NCI-H82 treated with DMSO at 0.1 percent for 48 hours (cell line): Measurements from ENCODE around the gene PLCH1.

ENCODE experiments used
- DNase-seq: peaks from one replicate; lab custom pipeline; 2025; ENCODE audit not compliant: unreplicated experiment; lab: John Stamatoyannopoulos, UW

Gene PLCH1

DNA sequence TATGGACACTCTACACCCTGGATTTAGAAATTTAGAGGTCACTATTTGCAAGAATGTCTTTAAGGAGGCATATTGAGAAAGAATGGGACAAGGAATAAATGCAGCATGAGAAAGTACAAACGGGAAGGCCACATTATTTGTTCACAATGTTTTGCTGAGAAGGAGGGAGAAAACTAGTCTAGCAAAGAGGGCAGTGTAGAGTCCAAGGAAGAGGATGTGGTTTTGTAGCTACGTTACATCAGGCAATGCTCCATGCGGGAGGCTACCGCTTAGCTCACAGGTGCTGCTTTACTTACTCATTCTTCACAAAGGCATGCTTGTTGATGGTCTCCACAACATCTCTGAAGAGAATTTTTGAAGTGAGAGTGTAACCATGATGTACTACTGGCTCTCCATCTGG lies 191.1 kb downstream of the PLCH1 start:
- no peak for DNase-seq

DNA sequence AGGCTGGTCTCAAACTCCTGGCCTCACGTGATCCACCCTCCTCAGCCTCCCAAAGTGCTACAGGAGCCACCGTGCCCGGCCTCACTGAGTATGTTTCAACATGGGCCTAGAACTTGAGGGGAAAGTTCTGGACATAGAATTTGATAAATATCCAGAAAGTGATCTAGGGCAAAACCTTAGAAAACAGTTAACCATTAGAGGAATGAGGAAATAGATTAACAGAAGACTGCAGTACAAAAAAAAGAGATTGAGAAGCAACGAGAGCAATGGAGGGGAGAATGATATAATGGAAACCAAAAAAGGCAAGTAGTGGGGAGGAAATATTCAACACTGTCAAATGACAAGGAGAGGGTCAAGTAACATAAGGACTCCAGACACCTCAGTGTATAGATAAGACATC lies 191.5 kb downstream of the PLCH1 start:
- no peak for DNase-seq

DNA sequence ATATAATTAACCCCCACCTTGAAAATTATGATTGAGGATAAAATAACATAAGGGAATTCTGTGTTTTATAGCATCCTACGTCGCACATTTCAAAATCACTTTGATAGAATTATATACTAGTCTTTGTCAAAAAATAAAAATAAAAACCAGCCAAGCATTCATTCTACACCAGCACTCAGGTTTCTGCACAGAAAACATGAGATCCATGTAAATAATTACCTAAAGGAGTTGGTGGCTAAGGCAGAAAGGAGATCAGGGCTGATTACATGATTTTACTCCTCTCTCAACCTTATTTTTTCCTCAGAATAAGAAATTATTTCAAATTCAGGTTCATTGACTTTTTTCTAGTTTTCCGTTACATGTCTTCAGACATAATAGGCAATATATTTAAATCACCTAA lies 194.5 kb downstream of the PLCH1 start:
- DNase-seq: no peak

DNA sequence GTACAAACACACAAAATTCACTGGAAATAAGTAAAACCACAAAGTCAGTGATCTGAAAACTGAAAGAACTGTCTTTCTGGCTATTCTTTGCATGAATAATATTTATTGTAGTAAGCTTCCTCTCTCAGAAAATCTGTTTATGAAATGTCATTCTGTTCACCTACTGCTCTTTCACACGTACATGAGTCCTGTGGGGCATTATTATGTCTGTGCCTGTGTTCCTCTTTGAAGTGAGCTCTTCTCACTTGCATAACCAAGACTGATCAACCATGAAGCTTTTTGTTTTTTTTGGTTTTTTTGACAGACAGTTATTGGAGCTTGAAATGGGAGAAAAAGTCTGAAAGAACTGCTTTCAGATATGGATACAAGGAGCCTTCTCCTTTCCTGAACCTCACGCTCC lies 195.8 kb downstream of the PLCH1 start:
- no peak for DNase-seq

DNA sequence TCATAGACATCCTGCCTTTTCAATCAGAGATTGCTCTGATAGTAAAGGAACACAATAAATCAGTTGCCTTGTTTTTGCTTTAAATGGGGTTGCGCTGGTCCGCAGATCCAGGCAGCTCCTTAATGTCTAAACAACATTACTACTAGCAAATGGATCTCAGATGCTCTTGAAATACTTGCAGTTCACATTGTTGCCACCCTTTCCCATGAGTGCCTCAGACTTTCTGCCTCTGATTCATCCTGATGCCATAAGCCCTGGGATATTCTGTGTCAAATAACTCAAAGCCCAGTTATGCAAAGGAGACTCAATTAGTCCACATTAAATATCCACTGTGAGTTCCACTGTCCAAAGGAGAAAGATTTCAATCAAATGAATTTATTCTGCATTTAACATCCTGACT lies 196.7 kb downstream of the PLCH1 start:
- DNase-seq: no peak

DNA sequence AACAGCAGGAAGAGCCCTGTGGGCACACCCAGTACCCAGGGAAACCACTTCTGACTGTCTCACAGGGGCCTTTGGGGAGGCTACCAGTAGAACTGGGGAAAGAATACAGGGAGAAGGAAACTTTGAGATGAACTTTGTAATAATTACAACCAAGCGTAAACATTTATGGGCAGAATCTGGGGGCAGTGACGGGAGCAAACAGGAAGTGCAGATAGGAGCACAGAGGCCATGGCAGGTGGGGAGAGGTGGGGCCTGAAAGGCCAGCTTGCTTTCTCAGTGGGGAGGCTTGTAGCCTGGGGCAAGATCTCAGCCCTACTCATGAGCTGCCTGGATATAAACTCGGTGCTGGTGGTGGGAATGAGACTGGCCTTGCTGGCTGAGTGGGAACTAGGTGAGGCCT lies 209.8 kb downstream of the PLCH1 start:
- no peak for DNase-seq

DNA sequence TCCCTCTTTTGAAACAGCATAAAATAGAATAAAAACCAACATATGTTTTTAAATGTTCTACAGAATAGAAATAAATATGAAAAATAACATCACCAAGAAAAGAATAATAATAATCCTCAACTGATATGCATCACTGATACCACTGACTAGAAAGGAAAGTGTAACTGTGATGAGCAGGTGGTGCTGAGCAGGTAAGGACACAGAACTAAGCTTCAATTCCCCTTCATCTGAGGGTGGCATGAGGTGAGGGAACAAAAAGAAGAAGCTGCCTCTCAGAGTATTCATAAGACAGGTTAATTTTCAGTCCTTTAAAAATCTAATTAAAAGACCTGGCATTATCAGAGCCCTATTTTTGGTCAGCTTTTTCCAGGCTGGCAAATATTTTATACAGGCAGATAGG lies 216.3 kb downstream of the PLCH1 start:
- DNase-seq: no peak

DNA sequence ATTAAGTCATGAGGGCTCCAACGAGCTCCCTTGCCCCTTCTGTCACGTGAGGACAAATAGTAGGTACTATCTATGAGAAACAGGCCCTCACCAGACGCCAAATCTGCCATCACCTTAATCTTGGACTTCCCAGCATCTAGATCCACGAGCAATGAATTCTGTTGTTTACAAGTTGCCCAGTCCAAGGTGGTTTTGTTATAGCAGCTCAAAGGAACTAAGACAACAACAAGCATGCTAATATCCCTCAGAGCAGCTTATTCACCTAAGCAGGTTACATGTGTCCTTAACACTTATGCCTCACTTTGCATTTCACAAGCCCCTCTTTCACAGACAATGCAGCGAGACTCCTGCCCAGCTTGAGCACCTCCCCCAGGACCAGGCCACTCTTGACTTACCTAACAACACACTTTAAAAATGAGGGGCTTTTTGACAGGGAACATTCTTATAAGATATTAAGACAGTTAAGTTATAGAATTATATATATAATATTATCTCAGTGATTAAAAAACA lies 219.5 kb downstream of the PLCH1 start:
- no peak for DNase-seq

DNA sequence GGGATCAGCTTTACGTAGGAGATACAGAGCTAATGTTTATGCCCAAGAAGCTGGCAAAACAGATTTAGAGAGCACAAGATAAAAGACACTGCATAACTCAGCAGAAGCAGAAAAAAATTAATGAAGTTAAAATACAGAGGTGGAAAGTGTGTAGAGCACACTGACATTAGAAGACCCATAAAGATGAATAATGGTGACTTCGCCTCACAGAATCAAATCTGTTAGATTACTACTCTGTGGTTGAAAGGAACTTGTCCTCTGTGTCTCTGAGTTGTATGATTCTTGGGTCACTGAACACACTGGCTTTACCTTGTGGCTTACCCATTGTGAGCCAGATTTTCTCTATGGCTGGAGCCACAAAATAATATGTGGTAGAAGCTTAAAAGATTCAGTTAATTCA lies 224.4 kb downstream of the PLCH1 start:
- DNase-seq: no peak

DNA sequence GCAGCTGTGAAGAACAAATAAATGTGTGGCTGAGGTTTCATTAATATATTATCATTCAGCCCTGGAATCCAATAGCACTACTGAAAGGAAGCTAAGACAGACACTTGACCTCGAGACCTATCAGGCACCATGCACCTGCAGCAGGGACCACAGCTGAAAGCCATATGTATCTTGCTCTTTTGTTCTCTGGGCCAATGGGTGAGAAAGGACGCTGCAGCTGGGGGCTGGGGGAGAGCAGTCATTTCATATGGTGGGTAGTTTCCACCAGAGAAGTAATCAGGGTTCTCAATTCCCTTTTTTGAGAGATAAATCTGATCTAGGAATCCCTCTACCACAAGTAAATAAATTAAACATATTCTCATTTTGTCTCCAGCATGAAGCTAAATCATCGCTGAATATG lies 225.8 kb downstream of the PLCH1 start:
- no peak for DNase-seq

DNA sequence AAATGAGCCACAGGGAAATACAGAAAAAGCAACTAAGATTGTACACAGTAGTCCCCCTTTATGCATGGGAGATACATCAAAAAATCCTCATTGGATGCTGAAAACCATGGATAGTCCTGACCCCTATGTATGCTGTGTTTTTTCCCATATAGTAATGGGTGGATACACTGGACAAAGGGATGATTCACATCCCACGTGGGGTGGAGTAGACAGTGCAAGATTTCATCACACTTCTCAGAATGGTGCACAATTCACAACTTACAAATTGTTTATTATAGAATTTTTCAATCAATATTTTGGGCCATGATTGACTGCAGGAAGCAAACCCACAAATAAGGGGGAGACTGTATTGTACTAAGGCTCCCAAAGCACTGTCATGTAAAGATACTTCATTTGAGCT lies 227.0 kb downstream of the PLCH1 start:
- DNase-seq: no peak

DNA sequence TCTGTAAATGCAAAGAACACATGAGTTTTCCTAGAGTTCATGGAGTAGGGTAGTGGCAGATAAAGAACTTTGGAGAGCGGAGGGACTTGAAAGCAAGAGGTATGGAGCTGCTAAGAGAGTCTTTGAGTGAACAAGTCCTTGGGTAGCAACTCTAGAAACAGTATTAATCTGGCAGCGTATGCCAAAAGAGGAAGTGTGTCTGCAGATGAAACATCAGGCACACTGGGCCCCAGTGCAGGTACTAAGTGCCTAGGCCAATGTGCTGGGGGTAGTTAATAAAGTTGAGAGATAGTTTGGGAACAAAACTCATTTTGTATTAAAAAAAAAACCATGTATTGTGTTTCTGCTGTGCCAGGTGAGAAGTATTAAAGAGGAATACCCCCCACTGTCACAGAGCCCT lies 228.4 kb downstream of the PLCH1 start:
- DNase-seq: no peak

DNA sequence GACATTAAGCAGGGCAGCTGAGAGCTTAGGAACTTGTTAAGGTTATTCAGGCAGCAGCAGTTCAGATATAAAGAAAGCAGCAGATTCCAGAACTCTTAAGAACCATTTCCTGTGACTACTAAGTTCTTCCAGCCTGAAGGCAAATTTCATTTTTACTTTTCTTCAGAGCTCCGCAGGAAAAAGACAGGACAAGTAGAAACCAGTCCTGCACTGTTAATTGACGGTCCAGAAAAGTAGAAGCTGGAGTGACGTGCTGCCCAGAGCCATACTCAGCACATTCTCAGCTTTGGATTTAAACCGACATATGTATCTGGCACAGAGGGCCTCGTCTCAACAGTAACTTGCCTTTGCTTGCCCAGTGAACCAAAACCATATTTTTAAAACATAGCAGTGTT lies 232.0 kb downstream of the PLCH1 start:
- no peak for DNase-seq

DNA sequence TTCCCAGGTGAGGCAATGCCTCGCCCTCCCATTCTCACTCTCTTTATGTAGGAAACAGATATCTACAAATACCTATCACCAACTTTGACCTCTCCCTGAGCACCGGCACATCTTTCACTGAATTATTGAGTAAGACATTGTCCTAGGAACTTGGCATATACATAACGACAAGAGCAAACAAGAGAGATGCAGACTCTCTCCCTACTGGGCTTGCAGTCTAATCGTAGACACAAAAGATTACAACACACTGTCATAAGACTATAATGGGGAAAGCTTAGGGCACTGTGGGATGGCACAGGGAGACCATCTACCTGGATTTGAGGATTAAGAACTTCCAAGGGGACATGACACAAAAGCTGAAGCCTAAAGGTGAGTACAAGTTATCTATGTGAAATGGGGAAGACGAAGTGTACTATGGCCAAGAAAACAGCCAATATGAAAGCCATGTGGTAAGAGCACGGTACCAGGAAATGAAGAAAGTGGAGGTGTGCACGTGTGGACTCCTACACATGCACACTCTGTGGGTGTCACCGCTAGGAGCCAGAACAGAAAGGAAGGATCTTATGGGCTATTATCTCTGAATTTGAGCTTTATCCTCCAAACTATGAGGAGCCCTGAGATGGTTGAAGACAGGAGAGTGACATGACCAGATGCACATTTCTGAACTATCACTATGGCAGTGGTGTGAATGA lies 232.6 kb downstream of the PLCH1 start:
- DNase-seq: no peak

DNA sequence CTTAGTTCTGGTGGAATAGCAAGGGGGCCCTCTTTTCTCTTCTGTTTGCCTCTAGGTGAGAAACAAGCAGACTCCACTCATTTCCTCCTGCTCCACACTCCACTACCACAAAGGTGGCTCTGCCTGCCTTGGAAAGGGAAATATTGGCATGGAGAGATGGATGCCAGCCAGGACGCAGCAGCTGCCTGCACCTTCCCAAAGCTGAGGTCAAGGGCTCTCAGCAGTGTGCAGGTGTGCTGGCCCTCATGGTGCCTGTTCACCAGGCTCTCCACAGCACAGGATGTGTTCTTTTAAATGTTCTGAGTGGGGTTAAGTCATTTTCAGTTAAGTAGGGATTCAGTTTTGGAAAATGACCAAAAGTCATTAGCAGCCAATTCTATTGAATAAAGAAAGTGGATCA lies 240.2 kb downstream of the PLCH1 start:
- no peak for DNase-seq

DNA sequence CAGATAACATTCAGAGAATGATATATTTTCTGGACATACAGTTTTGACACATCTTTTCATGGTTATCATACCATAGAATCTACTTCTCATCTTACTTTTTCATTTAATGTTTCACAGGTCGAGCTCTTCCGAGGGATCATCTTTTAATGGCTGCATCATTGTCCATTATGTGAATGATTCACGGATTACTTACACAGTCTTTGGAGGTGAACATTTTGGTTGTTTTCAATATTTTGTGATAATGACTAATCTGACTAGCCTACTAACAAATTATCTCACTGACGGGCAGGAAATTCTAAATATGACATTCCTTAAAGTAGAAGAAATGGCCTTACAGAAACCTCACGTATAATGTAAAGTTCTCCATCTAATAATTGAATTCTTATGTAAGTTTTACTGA lies 242.2 kb downstream of the PLCH1 start:
- no peak for DNase-seq

DNA sequence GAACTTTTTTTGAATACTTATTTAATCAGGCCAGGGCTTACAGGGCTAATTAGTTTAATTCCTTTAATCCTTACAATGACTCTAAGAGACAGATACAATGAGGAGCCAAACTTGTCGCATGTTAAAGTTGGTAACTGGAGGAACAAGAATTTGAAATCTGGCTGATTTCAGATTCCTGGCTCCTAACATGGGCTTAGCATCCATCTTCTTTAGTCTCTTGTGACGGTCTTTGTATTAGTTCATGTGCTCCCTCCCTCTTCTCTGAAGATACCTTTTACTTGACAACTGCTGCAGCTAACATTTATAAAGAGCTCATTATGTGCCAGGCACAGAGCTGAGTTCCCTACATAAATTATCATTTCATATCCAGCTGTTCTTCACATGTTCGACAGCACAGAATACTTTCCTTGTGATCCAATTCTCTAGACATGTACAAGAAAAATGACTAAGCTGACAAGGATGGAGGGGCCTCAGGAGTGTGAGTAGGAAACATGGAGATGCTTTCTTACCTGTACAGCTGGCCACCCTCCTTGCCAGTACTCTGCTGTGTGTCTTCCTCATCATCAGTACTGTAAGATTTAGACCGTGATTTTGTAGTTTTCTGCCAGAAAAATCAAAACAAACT lies 244.6 kb downstream of the PLCH1 start:
- DNase-seq: no peak

DNA sequence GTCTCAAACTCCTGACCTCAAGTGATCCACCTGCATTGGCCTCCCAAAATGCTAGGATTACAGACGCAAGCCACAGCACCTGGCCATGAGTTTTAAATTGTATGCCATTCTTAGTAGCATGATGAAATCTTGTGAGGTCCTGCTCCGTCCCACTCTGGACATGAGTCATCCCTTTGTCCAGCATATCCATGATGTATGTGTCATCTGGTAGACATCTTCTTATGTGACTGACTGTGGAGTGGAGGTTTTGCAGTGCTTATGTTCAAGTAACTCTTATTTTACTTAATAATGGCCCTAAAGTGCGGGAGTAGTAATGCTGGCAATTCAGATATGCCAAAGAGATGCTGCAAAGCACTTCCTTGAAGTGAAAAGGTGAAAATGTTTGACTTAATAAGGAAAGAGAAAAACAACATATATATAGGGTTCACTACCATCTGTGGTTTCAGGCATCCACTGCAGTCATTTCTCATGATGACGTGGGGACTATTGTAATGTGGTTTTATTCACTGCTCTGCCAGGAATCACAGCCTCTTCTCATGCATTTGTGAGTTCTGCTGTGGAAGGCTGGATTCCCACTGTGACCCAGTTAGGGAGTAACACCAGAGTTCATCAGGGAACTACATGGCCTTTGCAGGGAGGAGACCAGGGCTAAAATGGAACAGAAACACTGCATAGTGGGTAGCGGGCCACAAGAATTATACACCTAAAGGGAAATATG lies 246.8 kb downstream of the PLCH1 start:
- DNase-seq: no peak

DNA sequence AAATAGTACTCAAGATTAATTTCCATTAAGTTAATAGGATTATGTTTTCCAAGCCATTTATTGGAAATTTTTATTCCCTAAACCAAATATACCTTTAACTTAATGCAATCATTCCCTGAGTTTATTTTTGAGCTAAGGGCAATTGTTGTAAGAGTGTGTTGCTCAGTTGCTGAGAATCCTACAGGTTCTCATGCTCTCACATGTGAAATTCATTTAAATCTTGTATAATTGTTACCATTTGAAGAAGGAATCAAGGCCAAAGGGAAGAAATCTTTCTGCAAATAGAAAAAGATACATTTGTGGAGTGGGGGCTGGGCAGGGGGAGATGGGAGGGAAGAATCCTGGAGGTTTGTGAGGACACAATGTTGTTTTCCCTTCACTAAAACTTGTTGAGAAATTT lies 248.7 kb downstream of the PLCH1 start:
- no peak for DNase-seq

DNA sequence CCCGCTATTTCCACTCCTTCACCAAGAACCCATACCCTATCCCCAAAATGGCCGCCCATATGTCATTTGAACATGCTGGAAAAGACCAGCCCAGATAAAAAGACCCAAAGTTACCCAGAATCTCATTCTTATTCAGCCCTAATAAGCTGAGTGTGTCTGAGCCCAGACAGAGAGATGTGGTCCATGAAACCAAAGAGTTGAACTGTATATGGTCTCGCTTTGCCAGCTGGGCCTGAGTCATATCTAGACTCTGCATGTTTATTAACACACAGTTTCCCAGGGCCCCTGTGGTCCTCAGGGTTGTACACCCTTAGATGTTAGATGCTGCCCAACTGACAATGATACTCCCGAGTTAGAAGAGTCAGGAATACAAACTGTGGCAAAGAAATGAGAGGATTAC lies 249.5 kb downstream of the PLCH1 start:
- DNase-seq: no peak

DNA sequence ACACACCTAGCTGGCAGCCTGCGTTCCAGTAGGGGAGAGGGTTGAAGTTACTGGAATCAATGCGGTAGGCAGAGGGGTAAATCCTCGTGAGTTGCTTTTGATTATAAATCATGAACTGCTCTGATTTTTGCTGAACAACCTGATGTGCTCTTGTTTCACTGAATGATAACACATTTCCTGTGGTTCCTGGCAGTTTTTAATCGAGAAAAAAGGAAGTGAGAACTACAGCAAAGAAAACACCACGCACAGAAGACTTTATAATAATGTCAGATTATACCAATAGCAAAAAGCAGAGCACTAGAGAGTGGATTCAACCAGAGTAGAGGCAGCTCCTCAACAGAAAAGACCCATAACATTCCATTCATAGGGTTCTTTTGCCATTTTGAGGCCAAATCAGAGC lies 250.5 kb downstream of the PLCH1 start:
- DNase-seq: no peak

DNA sequence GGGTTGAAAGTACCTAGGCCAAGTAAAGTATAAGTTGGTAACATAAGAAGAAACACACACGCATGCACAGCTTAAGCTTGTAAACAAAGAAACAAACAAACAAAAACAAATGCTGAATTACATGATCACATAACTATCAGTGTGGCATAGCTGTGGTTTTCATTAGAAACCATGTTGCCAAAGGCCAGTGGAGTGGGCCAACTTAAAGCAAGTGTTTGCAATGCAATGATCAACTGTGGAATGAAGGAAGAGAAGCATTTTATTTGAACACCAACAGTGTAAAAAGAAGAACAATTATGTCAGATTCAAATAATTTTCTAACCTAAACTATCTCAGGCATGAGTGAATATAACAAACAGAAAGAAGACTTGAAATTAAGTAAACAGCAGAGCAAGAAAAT lies 252.0 kb downstream of the PLCH1 start:
- DNase-seq: no peak
